ACHN (cell line): ENCODE results near the gene POLR3G.
A peak's percentile ranks its signal among the peaks of the same experiment; 100 is the strongest.

Experiments
- DNase-seq: peaks from one replicate; pipeline ENCODE4 v3.0.0-alpha.2; 2015
- in situ Hi-C: cut with HindIII; loops from 2 replicates; pipeline ENCODE4 v1.10.0; 2017; ENCODE audit warnings: low sequenced_read_pairs, low pct_ligation_motif_present, low pct_unique_long_range_greater_than_20kb

POLR3G gene

DNA sequence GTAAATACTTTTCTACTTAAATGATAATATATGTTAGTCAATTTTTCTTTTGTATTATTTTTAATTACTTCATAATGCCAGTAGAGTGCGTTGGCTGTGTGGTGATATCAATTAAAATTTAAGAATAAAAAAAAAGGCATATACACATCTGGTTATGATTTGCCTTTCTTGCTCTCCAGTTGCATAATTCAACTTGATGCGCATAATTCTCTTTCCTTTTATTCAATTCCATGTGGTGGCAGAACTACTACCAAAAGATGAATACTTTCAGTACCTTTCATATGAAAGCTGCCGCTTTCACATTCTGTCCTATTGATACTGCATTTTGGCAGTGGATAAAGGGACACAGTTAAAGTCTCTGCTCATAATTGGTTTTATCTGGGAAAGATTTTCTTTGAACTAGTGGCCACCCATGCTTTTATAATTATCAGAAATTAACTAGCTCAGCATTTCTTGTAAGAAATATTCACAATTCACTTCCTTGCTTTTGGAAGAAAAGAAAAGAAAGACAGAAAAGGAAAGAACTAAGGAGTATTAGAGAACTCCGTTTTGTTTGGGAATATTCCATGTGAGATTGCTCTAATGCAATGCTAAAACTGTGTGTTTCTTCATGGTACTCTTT, 71.7 kb downstream of the POLR3G start:
- in situ Hi-C loops = no loop called here
- DNase-seq = no peak

DNA sequence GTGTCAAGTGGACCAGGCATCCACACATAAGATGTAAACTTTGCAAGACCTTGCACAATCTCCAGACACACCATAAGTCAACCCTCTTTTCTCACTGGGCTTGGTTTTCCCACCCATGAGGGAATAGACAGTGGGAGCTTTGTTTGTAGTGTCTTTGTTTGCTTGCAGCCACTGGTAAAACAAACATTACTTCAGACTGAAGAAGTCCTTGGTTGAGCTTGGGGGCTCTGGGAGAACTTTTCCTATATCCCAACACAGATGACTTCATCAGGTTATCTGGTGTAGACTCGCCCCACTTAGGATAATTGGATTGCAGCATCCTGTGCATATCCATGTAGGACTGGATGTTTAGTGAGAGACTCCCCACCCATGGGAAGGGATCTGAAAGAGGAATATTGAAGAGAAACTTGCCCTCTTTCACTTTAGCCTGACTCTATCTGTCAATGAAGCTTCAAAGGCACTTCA, 72.4 kb downstream of the POLR3G start:
- in situ Hi-C loops = no loop called here
- no peak for DNase-seq

DNA sequence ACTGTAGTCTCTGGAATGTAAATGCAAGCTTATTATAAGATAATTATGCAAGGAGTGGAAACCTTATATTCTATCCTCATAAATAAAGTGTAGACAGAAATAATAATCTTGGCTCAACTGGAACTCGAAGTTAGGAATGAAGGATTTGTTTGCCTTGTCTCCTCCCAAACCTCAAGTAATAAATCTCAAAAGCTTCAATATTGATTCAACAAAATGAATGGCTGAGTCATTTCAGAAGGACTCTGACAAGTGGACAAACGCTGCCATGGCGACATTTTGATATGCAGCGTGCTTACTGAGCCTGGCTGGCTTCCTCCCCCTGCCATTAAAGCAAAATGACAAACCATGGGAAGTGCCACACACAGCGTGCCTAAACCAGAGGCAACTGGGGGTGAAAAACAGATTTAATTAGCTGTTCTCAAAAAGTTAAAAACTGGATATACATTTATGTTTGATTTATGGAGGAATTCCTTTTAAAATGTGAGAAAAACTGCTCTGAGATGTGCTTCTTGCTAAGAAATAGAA, 73.5 kb downstream of the POLR3G start:
- no peak for DNase-seq
- in situ Hi-C loops = no loop called here

DNA sequence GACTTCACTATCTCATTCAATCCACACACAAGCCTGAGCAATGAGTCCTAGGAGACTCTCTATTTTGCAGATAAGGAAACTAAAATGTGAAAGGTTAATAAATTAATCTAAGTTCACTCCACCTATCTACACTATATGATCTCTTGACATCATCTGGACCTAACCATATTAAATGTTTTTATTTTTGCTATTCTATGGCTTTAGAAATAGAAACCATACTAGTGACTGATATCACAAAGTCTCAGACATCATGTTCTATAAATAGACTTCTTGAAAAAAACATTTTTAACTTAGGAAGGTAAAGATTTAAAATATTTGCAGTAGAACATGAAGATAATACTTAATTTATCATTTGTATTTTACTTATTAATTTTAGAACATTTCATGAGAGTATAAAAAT, 74.6 kb downstream of the POLR3G start:
- in situ Hi-C loops = no loop called here
- no peak for DNase-seq

DNA sequence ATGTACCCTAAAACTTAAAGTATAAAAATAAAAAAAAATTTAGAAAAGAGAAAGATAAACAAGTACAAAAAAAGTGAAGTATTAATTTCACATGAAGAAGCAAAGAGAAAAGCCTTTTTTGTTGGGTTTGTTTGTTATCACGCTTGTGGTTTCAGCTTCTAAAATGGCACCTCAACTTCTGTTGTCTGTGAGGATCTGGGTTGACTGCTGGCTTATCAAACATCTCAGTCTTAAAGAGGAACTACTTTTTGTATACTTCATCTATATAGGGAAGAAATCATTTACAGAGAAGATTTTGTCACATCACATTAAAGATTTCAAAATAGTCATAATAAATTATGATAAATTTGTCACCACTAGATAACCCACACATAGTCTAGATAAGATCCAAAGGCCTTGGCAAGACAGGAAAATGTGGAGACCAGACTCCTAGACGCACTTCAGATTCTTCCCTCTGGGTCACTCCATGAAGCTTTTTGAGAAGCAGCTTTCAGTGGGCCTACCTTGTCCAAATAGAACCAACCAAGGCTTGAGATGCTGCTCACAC, 75.1 kb downstream of the POLR3G start:
- in situ Hi-C loops = no loop called here
- no peak for DNase-seq

DNA sequence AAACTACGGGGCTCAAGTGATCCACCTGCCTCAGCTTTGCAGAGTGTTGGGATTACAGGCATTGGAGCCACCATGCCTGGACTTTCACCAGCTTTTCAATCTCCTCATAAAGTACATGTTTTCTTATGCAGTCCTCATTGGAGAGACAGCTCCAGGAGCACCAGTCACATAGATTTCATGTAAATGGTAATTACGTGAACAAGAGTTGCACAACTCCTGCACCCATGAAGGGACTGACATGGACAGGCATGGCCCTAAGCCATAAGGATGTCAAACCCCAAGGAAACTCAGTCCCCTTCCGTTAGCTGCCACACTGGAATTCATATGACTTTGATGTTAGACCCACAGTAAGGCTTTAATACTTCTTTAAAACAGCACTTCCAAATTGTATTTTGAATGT, 76.3 kb downstream of the POLR3G start:
- in situ Hi-C loops = no loop called here
- DNase-seq = no peak

DNA sequence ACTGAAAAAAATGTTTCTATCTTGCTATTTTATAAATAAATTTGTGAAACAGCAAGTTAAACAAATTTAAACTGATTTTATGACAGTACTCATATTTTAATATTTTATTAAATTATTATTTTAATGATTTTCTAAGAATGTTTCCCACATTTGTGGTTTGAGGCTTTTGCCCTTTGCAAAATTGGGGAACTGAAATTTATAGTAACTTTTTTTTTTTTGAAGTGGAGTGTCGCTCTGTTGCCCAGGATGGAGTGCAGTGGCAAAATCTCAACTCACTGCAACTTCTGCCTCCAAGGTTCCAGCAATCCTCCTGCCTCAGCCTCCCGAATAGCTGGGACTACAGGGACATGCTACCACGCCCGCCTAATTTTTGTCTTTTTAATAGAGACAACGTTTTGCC, 76.7 kb downstream of the POLR3G start:
- no peak for DNase-seq
- in situ Hi-C loops = no loop called here

DNA sequence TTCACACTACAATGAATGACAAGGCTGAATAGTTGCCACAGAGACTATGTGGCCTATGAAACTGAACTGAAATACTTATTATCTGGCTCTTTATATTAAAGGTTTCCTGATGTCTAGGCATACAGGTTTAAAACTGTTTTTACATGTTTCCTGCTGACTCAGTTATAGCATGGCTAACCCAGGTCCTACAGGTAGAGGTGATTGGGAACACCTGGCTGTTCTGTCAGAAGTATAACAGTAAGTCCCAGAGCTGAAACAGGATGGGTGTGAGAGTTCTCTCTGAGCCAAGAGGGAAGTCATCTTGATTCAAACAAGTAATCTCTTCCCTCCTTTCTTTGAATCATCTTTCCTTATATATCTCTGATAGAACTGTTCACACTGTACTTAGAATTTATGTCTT, 79.0 kb downstream of the POLR3G start:
- no peak for DNase-seq
- in situ Hi-C loops = no loop called here

DNA sequence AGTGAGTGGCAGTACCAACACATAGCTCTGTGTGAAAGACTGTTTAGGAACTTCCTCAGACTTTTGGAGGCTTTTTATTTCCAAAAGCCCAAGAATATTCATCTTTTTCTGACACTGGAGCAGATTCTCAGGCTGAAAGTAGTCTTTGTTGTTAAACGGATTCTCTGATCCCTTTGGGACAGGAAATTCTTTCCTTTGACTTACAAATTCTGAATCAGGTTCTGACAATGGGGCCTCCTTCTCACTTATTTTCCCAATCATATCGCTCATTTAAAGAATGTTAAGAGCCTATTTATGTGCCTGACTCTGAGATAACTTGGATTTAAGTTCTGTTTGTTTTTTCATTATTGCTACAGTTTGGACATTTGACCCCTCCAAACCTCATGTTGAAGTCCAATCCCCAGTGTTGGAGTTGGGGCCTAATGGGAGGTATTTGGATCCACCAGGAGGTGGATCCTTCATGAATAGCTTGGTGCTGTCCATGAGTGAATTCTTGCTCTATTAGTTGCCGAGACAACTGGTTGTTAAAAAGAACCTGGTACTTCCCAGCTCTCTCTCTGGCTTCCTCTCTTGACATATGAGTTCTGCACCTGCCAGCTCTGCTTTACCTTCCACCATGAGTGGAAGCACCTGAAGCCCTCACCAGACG, 79.8 kb downstream of the POLR3G start:
- in situ Hi-C loops = no loop called here
- no peak for DNase-seq

DNA sequence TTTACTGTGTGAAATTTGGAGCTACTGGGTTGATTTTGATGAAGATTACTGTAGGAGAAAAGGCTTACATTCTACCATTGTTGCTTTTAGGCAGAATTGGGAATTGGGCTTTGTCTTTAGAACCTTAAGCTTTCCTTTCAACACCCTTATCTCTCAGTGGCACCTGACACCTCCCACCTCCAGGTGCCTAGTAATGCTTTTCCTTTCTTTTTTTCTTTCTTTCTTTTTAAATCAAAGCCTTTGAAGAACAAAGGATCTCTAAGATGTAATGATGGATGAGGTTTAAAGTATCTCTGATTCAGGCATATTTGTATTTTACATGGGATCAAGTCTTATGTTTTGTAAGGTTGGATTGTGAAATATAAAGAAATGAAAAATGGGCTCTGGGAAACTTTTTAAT, 81.0 kb downstream of the POLR3G start:
- in situ Hi-C loops = no loop called here
- DNase-seq = no peak

DNA sequence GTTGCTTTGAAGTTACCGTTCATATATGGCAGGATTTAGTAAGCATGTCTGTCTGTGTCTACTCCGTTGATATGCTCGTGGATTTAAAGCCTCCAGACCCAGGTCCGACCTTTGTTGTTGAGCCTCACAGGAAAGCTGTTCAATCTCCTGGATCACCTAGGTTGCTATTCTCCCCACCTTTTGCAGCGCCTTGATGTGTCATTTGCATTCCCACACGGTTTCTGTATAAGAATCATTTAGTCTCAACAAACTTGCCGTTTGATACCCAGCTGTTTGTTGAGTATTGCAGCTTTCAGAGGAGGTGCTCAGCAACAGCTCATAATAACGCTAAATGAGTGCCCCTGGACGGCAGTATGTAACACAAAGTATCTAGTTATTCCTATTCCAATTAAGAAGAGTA, 82.7 kb downstream of the POLR3G start:
- in situ Hi-C loops = no loop called here
- DNase-seq = no peak

DNA sequence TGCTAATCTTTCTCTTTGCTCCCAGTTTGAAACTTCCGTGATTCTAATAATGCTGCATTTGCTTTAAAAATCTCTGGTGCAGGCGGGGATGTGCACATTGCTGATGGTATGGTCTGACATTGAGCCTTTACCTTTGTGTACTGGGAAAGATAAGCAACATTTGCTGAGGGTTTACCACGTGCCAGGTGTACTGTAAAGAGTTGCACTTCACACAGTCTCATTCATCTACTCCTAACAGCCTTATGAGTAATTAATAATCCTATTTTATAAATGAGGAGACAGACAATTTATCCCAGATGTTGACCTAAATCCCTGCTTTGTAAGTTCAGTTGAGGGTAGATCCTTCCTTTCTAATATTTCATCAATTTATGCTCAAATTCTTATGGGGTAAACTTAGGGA, 83.2 kb downstream of the POLR3G start:
- no peak for DNase-seq
- in situ Hi-C loops = no loop called here

DNA sequence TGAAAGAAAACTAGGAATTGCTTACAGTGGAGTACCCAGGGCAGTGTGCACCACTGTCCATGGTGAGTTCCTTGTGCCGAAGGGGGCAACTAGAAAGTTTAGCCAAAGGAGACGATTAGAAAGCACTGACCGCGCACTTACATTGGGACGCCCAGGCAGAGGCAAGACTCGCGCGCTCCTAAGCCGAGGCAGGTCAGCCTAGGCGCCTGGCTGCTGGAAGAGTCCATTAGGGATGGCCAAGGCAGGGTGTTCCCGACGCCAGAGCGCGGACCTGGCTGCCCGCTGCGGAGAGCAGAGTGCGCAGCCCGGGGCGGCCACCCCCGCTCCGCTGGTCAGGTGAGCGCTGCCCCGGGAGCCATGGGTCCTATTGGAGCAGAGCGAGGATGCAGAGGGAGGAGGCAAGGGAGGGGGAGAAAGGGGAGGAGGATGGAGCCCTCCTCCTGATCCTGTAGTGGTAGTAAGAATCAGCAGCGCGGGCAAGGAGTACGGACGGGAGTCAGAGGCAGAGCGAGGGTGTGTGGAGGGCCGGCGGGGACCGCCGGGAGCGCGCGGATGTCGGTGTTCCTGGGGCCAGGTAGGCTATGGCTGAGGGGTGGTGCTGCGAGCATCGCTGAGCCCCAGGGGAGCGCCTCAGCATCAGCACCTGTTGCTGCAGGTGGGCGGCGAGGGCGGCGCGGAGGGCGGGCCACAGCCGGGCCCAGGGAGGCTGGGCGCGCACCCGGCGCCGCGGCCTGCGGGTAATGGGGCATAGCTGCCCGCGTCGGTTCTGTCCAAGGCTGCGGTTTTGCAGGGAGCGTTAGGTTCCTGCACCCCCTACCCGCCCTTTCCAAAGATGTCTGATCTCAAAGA, 83.9 kb downstream of the POLR3G start, which contains the start of gene ADGRV1:
ADGRV1 (plus strand) TSS at position 454 of the 849 bp plus-strand sequence; CDS start at position 553, 99 bp downstream.
- peak; percentile 89 for DNase-seq
- in situ Hi-C loops = no loop called here

DNA sequence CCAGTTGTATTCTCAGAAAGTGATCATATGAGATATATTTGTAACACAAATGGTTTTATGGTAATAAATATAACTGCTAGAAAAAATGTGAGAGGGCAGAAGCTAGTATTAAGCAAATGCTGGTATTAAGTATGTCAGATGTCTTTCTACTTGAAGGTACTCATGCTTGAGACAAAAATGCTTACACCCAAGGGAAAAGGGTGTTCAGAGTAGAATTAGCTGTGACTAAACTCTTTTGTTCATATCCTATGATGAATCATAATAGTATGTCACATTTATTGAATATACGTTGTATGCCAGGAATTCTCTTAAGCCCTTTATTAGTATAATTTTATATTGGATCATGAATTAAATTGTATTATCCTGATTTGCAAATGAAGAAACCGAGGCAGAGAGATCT, 86.1 kb downstream of the POLR3G start:
- DNase-seq = no peak
- in situ Hi-C loops = no loop called here

DNA sequence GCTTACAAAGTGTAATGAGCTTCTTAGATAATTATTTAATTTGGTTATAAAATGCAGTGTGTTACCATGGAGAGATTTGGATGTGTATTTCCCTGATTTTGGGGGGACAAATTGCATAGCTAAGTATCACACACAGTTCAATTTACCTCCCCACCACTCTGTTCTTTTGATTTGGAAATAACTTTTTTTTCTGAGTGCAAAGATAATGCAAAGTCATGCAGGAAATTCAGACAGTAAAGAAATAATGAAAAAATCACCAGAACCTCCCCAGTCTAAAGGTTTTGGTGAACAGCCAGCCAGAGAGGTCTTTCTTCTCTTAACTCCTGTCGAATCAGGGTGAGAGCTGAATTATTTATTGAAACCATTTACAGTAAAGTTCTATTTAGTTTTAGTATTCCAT, 87.1 kb downstream of the POLR3G start:
- in situ Hi-C loops = no loop called here
- no peak for DNase-seq

DNA sequence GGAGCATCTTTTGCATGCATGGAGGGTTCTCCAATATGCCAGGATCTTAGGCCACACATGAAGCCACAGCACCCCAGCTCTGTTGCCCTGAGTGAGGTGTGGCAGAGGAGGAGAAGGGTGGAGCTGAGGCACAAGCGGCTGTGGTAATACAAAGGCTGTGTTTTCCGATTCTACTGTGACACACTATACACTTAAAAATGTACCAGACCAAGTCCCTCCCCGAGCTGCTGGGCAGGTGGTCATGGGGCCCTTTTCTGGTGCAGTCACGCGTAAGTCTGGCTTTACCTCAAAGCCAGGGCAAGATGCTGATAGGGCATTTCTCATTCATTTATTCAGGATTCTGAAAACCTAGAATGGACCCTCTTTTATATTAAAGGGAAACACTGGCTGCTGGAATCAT, 87.7 kb downstream of the POLR3G start:
- no peak for DNase-seq
- in situ Hi-C loops = no loop called here

DNA sequence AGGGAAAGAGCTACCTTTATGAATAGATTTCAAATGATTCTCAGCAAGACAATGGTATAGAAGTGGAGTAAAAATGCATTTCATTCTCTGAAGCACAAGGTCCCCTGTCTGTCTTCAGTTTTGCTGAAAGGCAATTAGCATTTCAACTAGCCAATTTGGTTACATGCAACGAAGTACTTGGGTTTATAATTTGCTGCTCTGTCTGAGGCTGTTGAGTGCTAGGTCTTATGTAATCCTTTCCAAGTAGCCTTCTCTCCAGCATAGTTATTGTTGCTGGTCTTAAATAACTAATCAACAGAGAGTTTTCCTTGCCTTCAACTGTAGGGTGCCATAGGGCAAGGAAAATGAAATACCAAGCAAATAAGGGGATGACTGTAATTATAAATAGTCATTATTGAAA, 88.4 kb downstream of the POLR3G start:
- no peak for DNase-seq
- in situ Hi-C loops = no loop called here
